Measurements from ENCODE around the gene DCLRE1B.

The DCLRE1B gene

DNA sequence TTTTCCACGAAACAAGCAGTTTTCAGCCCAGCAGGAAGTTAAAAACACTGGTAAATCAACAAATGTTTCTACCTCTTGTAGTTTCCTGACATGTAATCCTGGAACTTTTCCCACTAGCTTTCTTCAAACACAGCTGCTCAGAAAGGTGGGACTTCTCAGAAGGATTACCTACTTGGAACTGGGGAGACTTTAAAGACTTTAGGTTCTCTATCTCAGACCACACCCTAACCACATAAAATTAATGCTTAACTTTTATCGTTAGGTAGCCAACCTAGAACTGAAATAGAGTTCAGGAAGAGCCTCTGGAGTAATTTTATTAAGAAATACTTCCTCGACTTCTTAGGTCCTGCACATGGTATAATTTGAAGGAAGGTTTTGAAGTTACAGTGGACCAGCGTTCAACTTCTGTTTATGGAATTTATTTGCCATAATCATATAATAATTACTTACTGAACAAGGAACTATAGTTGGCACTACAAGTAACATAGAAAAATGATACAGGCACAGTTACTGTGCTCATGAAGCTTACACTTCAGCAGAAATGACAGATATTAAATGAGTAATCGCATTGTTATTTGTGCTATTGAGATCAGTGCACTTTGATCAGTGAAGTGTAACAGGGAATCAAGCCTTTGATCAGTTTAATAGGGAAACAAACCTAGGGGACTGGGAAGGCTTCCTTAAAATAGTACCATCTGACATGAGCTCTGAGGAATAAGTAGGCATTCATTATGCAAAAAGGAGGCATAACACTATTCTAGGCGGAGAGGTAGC, 17.5 kb upstream of the DCLRE1B start, which contains the start of gene BCL2L15:
TSS of gene BCL2L15 (minus strand) at position 180 of the 774 bp plus-strand sequence. CDS start 206 bp downstream, outside the sequence.
- DNase-seq, result no peak

DNA sequence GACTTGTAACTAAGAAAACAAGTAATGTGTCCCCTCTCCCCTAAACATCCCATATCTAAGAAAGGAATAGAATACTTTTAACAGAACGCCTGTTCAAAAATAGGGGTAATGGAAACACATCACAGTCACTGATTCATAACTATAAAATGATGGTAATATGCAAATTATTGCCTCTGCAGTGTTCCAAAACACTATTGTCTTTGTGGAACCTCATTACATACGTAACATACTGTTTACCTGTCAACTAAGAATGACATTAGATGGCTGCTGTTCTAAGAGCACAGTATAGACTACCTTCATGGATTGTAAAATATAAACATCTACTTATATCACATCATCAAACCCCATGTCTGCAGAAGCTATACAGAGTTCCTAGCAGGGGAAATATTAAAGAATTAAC, 14.3 kb upstream of the DCLRE1B start:
- DNase-seq, result no peak

DNA sequence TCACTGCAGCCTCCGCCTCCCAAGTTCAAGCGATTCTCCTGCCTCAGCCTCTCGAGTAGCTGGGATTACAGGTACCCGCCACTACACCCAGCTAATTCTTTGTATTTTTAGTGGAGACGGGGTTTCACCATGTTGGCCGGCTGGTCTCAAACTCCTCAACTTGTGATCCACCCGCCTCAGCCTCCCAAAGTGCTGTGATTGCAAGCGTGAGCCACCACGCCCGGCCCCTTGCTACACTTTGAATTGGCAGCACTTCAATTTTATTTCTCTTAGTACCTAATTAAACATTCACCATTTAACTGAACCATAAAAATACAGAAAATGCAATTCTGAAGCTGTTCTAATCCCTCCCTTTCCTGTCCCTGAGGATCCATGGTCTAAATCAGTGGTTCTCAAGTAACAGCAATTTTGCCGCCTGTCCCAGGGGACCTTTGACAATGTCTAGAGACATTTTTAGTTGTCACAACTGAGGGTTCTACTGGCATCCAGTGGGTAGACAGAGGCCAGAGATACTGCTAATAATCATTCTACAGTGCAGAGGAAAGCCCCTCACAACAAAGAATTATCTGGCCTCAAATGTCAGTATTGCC, 13.4 kb upstream of the DCLRE1B start:
- DNase-seq, result no peak

DNA sequence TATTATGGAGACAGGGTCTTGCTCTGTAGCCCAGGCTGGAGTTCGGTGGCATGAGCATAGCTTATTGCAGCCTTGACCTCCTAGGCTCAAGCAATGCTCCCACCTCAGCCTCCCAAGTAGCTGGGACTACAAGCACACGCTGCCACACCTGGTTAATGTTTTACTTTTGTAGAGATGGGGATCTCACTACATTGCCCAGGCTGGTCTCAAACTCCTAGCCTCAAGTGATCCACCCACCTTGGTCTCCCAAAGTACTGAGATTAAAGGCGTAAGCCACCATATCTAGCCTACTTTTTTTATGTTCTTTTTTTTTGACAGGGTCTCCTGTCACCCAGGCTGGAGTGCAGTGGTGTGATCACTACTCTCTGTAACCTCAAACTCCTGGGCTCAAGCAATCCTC, 11.9 kb upstream of the DCLRE1B start:
- DNase-seq, result no peak

DNA sequence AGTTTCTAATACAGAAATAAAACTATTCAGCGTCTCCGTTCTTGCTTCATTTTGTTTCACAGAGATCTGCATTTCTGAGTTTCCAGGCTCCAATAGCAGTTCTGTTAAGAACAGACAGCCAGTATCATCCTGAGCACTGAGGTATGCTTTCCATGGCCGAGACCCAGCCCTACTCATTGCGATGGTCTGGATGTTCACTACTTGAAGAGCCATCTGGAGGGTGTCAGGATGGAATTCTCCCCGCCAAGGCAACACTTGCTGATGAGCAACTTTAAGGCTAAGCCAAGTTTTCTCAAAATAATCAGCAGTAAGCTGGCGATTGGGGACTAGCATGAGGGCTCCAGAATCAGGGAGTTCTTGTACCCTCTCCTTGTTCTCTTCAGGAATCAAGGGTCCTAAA, 10.0 kb upstream of the DCLRE1B start:
- DNase-seq, result no peak

DNA sequence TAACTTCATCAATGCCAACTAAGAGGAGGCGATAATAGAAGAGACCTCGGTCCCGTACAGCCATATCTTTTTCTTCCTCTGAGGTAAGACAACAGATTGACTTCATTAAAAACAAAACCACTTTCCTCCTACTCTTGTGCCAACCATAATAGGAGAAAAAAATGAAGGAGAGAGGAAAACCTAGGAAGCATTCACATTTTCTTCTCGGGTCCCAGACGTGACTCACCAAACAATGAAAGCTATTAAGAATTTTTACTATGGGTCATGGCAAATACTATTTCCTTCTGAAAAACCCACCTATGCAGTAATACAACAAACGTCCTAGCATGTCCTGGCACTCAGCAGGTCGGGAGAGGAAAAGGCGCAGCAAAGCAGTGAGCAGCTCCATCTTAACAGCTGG, 9.2 kb upstream of the DCLRE1B start:
- DNase-seq, result no peak

DNA sequence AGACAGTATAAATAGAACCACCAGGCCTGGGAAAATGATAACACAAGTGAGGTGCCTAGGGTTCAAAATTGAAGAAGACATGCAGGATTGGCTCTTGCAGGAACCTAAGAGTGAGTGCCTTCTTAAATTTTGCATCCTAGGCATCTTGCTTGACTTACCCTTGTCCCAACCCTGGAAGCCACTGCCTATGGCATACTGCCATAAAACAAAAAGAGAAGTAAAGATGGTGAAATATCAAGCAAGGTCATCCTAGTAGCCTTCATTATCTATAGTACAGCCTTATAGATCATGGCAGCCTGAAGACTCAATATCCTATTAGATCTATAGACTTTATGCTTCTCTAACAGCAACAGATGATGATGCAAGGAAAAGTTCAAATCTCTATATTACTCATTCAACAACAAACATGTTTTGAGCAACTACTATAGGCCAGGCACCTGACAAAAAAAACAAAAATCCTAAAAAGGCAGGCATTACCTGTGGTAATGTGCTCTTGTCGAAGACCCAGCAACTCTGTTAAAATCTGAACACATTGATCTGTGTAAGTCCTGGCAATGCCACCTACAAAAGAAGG, 6.8 kb upstream of the DCLRE1B start:
- DNase-seq, result peak; percentile 20

DNA sequence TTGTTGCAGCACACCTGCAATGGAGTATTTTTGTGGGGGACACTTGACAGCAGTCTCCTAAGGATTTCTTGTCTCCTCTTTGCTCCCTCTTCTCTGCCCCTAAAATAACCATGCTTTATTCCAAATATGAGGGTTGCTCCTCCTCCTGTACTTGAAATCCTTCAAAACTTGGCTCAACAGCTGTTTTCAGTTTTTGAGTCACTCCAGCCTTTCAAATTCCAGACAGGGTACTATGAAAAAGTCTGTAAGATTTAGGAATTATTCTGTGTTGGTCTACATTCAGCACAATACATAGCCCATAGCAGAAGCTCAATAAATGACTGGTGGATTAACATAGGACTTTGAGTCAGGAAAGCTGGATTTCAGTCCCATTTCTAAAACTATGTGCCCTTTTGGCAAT, 6.0 kb upstream of the DCLRE1B start:
- no peak for DNase-seq

DNA sequence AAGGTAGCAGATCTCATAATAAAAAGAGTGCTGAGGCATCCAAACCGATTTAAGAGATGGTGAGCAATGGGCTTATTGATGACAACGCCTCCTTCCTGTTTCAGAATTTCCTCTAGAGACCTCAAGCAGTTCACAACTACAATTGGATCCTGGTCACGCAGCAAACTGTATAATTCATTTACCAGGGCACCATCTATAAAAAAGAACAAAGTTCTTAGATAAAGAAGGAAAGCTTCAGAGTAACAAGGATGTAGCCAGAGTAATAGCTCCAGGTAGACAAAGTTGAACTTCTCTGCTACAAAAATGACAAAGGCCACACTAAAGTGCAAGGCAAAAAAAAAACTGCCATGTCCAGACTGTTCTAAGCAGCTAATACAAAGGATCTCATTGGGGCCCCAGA, 3.9 kb upstream of the DCLRE1B start:
- no peak for DNase-seq

DNA sequence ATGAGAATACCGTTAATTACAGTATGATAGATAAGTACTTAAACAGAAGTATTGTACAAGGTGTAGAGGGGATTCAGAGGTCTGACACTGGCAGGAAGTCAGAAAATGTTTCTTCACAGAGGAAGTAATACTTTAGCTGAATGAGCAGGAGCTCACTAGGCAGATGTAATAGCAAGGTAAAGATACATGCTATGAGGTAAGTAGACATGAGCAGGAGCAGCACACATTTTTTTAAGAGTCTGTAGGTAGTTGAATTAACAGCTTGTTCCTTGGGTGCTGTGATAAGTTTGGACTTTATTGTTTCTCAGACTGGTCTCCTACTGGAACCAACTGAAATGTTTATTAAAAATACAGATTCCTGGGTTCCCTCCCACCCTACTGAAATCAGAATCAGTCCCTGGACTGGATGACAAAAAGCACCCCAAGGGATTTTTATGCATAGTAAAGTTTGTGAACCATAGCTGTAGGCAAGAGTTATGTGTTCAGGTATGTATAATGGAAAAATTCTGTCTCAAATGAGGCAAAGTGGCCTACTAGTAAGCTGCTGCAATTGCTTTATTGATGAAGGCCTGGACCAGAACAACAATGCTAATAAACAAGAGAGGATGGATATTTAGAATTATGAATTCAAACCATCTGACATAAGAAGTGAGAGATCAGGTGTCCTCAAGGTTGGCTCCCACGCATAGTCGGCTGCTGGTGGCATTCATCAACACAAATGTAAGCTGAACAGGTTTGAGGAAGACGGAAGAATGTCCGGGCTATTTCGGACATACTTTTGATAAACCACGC, 1.4 kb upstream of the DCLRE1B start:
- DNase-seq, result no peak

DNA sequence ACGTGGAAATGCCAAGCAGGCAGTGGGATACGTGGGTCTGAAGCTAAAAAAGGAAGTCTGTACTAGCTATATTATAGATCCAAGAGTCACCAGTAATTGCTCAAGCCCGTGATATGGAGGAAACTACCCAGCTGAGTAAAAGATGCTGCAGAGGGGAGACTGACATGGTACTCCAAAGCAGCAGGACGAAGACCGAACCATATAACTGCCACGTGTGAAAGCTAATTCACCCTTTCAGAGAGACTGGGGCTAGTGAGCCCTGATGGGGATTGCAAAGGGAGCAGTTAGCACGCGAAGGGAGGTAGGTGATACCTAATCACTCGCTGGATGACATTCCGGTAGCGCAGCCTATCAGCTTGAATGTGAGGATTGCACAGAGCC, 843 bp upstream of the DCLRE1B start:
- DNase-seq, result peak; percentile 73

DNA sequence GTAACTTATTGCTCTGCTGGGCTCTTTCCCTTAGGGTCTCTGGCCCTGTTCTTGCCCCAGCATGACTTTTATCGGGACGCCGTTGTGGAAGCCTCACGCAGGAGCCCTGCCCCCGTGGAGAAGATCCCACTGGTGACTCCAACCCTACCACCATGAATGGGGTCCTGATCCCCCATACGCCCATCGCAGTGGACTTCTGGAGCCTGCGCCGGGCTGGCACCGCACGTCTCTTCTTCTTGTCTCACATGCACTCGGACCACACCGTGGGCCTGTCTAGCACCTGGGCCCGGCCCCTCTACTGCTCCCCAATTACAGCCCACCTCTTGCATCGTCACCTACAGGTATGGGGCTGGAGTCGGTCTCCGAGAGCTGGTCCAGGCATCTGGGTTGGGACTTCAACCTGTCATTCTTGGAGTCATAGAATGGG, 322 bp downstream of the DCLRE1B start:
- DNase-seq, result no peak

DNA sequence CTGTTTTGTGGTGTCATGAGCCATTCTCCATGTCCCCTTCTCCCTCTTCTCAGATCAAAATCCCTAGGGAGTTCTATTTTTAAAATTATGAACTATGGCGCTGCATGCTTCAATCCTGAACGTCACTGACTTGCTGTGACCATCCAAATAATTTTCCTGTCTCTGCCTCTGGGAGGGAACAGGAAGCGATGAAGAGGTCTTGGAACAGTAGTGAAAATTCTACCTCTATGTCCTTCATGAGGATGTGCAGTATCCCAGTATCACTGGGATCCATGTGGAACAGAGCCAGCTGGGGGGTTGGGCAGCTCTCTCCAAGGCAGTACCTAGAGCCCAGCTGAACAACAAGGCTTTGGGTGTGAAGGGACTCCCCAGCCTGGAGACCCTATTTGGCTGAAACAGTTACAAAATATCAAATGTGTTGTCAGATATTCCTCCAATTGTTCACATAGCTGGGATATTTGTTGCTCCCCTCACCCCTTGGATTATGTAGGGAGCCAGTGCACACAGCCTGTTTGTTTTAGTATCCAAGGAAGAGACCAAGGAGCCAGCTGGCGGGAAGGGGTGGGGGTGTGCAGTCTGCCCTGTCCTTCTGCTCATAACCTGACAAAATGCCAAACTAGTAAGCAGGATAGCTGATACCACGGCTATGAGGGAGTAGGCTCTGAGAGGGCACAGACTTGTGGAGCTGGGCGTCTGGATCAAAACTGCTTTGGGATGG, 7.6 kb downstream of the DCLRE1B start:
- DNase-seq, result no peak

DNA sequence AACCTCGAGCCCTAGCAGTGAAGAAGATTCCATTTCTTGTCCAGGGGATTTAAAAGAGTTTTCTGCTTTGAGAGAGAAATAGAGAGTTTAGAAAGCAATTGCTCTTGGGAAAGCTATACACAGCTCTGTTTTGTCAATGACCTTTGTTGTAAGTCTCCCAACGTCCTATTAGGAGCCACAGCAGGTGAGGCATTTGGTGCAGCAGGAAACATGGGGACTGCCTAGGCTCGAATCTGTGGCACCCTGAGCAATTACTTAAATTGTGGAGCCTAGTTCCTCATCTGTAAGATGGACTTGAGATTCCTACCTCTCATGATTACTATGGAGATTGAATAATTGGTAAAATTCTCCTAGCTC, 8.2 kb downstream of the DCLRE1B start:
- DNase-seq, result no peak

DNA sequence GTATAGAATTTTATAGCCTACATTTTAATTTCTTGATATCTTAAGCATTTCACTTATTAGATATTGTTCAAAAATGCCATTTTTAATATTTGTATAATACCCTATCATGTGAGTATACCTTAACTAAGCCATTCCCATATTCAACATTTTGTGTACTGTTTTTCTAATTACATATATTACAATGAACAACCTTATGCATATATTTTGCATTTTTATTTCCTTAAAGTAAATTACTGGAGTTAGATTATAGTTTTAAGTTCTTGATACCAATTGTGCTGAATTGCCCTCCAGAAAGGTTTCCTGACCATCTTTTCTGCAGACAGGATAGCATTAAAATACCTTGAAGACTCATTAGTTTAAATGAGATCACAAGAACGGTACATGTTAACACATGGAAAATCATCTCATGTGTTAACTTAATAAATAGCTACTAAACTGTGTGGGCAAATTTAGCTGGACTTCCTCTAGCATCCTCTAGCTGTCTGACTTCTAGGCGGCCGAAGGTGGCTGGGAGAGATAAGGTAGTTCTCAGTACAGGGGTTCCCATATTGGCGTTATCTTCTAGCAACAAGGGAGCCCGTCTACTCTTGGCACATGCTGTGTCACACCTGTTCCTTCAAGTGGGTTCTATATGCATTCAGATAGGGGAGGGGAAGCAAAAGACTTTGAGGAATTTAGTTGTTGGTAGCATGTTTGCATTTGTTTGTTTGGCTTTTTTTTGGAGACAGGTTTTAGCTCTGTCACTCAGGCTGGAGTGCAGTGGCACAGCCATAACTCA, 8.9 kb downstream of the DCLRE1B start:
- DNase-seq, result no peak

DNA sequence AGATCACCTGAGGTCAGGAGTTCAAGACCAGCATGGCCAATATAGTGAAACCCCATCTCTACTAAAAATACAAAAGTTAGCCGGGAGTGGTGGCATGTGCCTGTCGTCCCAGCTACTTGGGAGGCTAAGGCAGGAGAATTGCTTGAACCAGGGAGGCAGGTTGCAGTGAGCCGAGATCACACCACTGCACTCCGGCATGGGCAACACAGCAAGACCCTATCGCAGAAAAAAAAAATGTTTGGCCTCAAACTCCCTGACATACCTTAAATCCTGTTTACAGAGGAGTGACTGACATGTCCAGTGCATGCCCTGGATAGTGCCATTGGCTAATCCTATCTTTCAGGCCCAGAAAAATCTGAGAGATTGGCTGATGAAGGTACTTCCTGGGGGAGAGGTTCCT, 11.8 kb downstream of the DCLRE1B start:
- no peak for DNase-seq

DNA sequence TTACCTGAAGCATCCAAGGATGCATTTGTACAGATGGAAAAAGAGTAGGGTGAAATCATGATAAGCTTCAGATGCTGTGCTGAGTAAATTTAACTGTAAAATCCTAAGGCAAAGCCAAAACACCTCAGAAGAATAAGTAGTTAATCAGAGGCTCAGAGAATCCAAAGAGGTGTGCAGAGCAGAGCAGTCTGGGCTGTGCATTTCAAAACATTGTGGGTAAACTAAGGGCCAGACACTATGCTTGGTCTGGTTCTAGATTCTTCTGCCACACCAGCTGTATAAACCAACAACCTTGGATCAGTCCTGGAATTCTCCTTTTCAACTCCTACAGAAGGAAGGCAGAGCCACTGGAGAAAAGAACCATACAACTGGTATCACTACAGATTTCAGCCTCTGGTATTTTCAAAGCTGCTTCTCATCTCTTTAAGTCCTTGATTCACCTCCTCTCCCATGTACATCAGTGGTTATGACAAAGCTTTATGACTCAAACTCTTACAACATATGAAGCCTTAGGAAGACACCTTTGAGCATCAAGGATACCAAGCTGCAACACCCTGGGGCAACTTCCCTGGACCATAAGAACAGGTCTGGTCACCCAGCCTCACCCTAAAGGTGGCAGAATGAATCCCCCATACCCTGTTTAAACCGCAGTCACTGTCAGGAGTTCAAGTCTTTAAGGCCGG, 12.4 kb downstream of the DCLRE1B start:
- no peak for DNase-seq

DNA sequence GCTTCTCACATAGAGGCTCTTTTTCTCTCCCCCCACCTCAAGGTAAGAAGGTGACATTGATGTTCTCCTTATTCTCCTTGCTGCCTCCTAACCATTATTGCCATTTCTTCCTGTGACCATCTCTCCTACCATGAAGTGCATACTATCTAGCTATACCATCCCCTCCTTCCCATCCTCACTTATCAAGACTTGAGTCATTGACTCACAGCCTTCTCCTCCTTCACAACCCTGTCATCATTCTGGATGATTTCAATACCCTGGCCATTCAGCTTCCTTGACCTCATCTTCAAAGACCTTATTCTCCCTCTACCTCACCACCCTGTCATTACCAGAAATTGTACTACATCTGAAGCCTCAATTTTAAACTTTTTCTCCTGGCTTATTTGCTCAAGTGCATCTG, 13.1 kb downstream of the DCLRE1B start:
- DNase-seq, result no peak

DNA sequence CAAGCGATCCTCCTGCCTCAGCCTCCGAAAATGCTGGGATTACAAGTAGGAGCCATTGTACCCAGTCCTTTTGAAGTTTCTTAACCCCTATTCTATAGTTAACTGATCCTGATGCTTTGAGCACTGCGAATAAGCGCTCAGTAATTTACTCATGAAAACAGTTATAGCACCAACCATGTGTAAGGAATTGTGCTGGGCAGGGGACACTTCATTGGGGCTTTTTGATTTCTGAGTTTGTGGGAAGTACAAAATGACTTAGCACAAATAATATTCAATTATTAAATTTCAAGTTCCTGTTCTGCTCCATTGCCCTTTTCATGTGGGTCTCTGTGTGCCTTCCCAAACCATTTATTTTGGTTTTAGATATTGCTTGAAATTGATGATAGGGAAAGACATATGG, 17.8 kb downstream of the DCLRE1B start:
- DNase-seq, result no peak

DNA sequence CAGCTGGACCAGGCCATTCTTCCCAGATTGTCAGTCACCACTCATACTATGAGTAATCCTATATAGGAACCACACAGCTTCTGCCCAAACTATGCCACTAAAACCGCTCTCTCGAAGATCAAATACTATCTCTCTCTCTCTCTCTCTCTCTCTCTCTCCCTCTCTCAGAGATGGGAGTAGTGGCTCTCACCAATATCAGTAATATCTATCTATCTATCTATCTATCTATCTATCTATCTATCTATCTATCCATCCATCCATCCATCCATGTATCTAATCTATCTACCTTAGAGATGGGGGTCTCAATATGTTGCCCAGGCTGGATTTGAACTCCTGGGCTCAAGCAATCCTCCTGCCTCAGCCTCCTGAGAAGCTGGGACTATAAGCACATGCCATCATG, 19.3 kb downstream of the DCLRE1B start:
- DNase-seq, result no peak

DNA sequence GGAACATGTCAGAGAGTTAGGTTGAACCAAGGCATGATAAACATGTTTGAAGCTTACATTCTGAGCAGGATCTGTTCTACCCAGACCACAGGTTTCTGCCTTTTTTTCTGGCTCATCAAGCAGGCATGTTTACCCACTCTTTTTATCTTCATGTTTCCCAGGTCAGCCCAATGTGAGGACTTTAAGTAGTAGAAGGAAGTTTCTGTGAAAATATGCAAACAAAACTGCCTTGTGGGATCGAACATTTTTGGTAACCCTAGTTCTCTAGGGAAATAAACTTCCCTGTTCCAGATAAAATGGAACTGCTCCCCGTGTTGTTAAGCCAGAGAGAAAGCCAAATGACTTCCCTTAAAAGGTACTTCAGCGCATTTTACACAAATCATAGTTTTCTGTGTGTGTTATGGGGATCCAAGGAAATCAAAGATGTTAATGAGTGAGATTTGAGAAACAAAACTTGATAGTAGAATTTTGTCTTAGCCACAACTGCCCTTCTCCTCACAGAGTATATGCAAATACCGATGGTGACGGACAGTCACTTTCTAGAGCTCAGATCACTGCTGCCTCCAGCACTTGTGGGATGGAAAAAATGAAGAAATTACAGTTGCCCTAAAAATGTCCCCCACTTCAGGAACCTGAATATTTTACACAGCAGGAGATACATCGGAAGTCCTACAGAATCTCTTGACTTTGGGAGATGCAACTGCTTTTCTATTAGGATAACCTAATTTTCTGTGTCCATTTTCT, 23.2 kb downstream of the DCLRE1B start:
- DNase-seq, result peak; percentile 40
